Stimulated activated CD4-positive, alpha-beta T cell treated with anti-CD3 and anti-CD28 coated beads, Interleukin-1b, Interleukin-23, amount 100 ng/mL, for 1 hour (primary cell): Measurements from ENCODE around the gene CREBBP.

Experiments used
- DNase-seq, 2 donors: peaks; one replicate each; pipeline ENCODE4 v3.0.0-alpha.2; 2020; ENCODE audit warnings: low read depth in 2 of 2

Gene CREBBP

DNA sequence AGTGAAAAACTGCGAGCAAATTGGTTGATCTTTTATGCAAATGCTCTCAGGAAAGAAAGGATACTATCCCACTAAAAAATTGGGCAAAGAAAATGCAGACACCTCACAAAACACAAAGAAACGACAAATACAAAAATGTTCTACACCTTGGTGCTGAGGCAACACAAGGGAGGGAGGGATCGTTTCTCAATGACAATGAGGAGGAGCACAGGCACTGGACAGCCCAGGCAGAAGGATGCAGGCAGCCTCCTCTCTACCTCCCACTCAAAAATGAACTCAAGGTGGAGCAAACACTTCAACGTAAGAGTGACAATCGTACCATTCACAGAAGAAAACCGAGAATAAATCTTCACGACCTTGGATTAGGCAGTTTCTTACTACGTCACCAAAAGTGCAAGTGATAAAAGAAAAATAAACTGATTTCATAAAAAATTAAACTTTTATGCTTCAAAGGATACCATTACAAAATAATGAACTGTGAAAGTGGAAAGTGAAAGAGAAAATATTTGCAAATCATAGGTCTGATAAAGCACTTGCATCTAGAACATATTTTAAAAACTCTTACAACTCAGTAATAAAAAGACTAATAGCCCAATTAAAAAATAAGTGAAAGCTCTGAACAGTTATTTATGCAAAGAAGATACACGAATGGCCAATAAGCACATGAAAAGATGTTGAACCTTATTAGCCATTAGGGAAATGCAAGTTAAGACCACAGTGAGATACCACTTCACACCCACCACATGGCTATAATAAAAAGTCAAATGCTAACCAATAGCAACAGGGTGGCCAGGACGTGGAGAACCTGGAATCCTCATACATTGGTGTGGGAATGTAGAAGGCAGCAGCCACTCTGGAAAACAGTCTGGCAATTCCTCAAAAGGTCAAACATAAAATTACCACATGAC, 82.4 kb downstream of the CREBBP start:
- DNase-seq = no peak

- no peak for DNase-seq
These were observed 83.0 kb downstream of the CREBBP start for GRCh38 chr16:3797473-3797872.

- DNase-seq = no peak
These were observed 87.3 kb downstream of the CREBBP start for GRCh38 chr16:3793161-3793576.

DNA sequence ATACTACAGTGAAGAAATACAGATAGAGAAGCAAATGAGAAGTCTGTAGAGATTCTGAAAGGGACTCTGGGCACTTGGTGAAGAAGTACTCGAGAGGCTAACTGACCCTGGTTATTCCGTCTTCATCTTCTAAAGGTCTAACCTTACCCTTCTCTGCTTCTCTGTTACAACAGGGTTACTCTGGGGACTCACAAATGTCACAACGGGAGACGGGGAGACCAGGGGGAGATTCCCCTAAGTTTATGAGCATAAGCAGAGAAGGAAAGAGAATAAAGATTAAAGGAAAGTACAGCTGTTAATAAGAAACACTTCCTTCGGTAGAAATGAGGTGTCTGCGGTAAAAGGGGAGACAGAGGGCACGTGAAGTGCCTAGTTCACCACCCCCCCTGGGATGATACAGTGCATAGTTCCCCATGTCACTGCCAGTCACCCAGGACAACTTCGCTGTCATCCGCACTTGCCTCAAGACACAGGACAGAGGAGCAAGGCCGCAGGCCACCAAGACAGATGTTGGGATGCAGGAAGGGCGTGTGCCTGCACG, 88.0 kb downstream of the CREBBP start:
- DNase-seq = no peak

GRCh38 chr16:3791701-3792100, 88.8 kb downstream of the CREBBP start:
- no peak for DNase-seq

DNA sequence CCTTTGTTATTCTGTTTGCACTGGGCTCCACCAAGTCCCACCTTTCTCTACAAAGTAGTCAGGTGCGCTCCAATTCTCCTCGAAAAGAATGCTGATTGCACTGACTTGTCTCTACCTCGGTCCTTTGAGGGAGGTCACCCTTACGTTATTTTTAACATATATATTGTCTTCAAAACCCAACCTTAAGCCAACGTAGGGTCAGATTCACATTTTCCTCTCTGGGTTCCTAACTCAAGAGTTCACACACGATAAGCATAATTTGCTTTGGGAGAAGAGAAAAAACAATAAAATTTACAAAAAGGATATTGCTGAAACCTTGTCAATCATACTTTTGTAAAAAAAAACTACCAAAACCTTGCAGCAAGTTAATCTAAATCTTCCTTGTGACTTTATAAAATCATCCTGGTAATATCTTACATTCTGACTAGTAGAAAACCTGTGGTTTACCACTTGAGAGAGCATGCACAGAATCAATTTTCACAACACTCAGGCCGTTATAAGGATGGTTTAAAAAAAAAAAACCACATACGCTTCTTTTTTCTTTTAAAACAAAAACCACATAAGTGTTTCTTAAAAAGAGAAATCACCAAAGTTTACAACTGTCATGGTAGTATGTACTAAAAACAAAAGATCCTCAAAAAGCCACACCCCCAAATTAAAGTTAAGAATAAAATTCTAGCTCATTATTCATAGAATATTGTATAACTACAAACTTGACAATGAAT, 91.0 kb downstream of the CREBBP start:
- no peak for DNase-seq

DNA sequence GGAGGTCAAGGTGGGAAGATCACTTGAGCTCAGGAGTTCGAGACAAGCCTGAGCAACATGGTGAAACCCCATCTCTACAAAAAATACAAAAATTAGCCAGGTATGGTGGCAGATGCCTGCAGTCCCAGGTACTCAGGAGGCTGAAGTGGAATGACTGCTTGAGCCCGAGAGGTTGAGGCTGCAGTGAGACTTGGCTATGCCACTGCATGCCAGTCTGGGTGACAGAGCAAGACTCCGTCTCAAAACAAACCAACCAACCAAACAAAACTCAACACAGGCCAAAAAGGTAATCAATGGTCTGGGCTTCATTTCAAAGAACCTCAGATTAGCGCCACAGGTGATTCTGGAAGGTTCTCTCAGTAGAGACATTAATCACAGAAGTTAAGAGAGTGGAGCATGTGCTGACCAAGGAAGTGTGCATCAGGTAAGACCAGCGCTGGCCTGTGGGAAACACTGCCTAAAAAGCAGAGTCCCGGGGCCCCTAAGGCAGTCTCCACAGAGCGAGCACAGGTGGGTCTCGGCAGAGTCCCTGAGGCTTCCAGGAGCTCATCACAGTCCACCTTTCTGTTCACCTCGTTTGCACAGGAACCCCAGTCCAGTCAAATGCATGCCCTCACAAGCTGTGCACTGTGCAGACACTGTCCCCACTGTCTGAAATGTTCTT, 91.7 kb downstream of the CREBBP start:
- DNase-seq = no peak

DNA sequence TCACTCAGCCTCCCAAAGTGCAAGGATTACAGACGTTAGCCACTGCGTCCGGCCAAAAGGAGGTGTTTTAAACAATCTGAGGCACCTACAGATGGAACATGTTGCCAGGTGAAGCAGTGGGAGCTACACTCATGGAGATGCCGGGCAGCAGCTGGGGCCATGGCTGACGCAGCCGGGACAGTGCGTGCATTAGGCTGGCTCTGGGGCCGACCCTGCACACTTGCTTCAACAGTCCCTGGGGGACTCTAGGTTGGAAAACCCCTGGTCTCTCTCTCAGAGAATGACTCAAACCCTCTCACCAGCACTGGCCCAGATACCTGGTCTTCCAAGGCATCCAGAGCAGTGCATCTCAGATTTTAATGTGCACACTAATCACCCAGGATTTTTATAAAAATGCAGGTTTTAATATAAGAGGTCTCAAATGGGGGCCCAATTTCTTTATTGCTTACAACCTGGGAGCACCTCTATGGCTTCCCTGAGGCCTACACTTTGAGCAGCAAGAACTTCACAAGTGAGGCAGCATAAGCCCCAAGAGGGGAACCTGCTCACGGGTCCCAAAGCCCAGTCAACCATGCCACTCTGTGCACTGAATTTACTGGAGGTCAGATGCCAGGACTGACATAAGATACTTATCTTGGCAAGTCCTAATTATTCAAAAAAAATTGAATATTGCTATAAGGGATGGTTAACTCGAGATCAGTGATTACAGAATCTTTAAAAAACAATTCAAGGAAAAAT, 92.4 kb downstream of the CREBBP start:
- DNase-seq = no peak

DNA sequence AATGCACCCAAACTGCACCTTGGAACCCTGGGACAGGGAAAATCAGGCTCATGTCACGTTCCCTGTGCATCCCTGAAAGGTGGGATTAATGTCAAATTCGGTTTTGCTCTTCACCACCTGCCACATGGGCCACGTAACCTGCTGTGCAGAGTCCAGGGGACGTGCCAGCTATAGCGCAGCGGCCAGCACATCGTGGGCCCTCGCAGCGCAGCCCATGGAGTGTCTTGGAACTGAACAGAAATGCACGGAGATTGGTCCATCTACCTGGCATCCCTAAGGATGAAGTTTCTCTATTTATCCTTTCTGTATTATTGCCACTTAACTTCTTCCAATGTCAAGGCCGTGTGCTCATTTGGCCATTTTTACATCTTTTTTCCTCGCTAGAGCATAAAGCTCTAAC, 95.1 kb downstream of the CREBBP start:
- no peak for DNase-seq

GRCh38 chr16:3783516-3783915, 97.0 kb downstream of the CREBBP start:
- DNase-seq = no peak

DNA sequence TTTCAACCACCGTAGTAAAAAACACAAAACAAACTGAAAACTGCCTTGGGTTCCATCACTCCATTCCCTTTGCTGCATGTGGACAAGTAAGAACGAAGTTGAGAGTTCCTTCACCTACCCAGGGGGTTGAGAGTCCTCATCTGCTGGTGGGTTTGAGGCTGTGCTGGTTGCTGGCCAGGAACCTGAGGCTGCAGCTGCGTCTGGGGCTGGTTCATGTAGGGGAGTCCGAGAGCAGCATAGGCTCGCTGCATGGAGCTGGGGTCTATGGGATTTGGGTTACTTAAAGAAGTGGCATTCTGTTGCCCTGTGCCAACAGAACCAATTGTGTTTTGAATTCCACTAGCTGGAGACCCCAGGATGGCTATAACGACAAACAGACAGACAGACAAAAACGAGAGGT, 97.9 kb downstream of the CREBBP start:
- DNase-seq = no peak

DNA sequence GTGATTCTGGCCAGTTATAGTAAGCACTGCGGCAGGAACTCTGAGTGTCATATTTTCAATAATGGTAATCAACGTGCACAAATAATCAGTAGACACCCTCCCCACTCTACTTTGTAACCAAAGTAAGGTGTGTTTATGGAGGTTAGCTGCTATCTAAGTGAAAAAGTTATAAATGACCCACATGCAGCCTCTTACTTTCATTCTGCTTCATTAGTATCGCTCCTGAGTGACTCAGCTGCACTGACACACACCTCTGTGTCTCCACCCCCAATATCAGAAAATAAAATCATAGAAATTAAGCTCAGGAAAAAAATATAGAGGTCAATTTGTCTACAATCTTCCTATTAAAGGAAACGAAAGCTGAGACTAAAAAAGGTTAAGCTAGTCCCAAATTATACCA, 99.1 kb downstream of the CREBBP start:
- DNase-seq = no peak

DNA sequence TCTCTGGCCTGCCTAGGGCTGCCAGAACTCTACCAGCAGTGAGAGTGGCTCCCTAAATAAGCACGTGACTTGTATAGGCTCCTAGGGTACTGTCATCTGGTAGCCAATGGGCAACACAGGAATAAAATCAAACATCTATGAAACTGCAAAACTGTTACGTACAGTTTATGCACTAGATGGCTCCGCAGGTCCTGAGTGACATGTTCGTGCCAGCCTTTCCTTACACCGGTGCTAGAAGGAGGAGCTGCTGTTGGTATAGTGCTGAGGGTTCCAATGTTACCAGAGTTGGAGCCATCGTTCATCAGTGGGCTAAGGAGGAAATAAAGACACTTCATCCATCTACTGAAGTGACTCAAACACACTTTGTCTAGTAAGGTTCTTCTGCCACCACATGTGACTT, 99.9 kb downstream of the CREBBP start:
- no peak for DNase-seq

- DNase-seq = no peak
These were observed 104.2 kb downstream of the CREBBP start for GRCh38 chr16:3776316-3776715.

DNA sequence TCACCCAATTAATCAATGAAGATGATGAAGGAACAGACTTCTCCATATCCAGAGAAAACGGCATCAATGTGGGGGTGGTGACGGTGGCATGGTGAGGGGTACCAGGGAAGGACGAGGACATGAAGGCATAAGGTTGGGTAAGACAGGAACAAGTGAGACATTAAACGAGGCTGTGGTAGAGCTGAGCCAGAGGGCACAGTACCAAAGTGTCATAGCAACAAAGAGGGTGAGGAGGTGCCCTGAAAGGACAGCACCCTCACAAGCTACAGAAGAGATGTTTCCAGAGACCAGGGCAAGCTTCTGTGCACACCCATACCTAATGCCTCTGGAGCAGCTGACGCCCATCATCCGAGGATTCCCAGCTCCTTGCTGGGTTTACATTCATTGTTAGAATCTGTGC, 105.7 kb downstream of the CREBBP start:
- DNase-seq = no peak

- no peak for DNase-seq
These were observed 106.3 kb downstream of the CREBBP start for GRCh38 chr16:3774156-3774767.

GRCh38 chr16:3773663-3774062, 106.8 kb downstream of the CREBBP start:
- no peak for DNase-seq

DNA sequence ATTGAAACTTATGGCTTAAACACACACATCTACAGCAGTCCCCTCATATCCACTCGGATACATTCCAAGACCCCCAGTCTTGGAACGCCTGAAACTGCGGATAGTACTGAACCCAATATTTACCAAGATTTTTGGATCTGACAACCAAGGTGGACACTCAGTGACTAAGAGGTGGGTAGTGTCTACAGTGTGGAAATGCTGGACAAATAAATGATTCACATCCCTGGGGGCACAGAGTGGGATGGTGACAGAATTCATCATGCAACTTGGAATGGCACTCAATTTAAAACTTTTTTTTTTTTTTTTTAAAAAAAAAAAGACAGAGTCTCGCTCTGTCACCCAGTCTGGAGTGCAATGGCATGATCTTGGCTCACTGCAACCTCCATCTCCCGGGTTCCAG, 109.0 kb downstream of the CREBBP start:
- no peak for DNase-seq

DNA sequence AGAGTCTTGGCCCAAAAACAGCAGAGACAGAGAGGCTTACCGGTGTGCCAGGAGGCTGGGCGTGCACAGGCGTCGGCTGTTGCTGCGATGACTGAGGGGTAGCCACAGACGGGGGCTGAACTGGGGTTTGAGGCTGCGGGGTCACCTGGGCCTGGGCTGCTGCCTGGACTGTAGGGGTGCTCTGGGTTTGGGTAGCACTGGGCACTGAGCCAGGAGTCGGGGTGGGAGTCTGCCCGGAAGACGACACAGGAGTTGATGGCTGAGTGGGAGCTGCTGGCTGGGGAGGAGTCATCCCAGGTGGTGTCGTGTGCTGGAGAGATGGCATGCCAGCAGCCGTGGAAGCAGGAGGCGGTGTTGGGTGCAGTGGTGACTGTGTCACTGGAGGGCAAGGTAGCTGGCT, 110.0 kb downstream of the CREBBP start:
- no peak for DNase-seq

- no peak for DNase-seq
These were observed 110.6 kb downstream of the CREBBP start for GRCh38 chr16:3769942-3770341.

- no peak for DNase-seq
These were observed 111.5 kb downstream of the CREBBP start for GRCh38 chr16:3769013-3769412.
